HG02885 (cell line): ENCODE measurements around the gene RGL4.
A peak's percentile ranks its signal among the peaks of the same experiment; 100 is the strongest.

Source experiments
- ATAC-seq: cut with Tn5 transposase; IDR thresholded peaks from one replicate; pipeline ENCODE4 v1.9.1; 2021; ENCODE audit warnings: mild to moderate bottlenecking; ENCODE audit not compliant: unreplicated experiment, poor library complexity

Gene RGL4

DNA sequence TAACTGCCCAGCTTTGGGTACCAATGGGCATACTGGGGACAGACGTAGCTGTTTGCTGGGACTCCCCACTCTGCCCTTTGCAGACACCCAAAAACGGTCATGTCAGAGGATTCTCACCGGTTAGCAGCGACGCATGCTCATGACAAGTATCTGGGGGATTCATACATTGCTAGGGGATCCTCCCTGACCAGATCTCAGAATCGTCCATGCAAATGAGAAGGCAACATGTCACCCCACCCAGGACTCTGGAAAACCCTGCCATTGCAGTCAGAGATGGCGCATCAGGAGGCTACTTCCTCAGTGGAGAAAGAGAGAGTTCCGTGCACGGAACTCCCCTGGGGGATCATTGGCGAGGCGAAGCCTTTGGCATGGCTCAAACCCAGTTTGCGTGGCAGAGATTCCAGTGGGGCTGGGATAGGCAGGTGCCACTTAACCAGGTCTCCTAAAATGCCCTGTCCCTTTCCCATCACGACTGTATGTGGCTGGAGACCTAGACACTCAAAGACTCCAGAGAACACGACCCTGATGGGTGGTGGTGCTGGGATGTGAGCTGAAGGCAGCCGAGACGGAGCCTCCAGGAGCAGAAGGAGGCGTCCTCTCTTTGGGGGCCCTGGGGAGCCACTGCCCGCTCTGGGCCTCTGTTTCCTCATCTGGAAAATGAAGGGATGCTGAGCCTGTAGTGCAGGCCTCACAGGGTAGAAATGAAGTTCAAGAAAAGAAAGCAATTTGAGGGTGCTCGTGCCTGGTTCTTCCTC is 4.9 kb downstream of the RGL4 start:
- ATAC-seq: no peak

DNA sequence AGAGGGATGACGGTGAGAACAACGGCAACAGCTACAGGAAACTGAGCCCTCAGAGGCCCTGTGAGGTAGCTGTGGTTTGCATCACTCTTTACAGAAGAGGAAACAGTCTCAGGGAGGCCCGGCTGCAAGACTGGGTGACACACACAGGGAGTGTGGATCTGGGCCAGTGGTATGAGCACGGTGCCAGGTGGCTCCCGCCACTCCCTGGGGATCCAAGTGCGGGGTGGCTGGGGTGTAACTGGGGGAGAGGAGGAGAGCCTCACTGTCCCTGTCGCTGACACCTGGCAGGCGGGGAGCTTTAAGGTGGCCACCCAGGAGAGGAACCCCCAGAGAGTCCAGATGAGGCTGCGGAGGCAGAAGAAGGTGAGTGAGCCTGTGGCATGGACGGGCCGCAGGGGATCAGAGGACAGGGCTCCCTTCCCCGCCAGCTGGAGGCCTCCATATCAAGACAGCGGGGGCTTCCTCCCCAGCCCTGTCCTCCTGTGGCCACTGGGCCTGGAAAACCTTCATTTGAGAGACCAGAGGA is 5.6 kb downstream of the RGL4 start:
- peak; percentile 86 for ATAC-seq

DNA sequence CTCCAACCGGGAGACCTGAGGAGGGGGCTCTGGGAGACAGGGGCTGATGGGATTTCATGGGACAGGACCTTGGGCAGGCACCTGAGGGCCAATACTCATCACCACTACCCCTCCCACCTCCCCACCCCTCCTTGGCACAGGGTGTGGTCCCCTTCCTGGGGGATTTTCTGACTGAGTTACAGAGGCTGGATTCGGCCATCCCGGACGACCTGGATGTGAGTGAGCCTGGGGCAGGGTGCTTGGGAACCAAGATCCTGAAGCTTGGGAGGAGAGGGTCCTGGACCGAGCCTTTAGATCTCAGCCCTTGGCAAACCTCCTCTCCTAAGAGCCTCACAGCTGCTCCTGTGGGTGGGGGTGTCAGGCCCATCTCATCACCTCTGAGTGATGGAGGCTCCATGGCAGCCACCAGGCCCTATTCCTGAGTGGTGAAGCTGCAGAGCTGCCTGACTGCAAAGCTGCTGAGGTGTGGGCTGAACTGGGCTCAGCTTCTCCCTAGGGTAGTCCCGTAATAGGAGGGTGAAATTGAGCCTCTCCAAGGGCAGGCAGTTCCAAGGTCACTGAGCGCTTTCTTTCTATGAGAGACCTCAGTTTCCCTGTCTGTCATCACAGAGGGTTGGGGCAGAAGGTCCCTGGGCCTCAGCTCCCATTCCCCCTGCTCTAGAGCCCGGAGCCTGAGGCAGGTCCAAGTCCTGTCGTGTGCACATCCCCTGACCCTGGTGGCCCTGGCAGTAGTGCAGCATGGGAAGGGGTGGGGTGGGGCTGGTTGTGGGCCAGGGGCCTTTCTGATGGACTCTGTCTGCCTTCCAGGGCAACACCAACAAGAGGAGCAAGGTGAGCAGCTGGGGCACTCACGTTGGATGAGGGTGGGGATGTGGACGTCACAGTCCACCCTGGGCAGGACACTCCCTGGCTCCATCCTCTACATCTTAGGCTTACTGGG is 6.5 kb downstream of the RGL4 start:
- no peak for ATAC-seq

DNA sequence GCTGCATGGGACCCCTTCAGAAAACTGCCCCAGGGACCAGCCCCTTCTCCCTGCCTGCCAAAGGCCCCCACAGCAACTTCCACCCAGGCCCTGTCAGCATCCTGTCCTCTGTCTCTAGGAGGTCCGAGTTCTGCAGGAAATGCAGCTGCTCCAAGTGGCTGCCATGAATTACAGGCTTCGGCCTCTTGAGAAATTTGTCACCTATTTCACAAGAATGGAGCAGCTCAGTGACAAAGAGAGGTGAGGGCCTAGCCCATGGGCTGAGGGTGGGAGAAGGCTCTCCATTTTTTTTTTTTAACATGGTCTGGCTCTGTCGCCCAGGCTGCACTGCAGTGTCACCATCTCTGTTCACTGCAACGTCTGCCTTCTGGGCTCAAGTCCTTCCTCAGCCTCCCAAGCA is 7.3 kb downstream of the RGL4 start:
- ATAC-seq: no peak

DNA sequence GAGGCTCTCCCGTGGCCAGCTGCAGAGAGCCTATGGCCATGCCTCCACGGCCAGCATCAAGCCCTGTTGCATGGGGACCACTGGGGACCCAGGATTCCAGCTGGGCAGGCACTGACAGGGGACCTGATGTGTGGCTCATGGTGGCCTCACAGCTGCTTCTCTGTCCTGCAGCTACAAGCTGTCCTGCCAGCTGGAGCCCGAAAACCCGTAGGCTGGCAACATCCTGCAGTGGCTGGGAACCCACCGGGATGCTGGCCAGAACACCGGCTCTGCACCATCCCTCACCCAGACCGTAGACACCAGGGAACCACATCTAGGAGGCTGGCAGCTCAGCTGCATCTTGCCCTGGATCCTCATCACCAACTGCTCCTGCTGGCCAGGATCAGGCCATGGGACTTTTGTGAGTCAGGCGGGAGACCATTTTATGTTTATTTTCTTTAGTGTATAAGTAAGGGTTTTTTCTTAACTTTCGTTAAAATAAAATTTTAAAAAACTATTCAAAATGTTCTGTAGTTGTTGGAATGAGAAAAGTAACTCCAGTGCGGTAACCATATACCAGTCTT is 7.9 kb downstream of the RGL4 start:
- ATAC-seq: no peak

DNA sequence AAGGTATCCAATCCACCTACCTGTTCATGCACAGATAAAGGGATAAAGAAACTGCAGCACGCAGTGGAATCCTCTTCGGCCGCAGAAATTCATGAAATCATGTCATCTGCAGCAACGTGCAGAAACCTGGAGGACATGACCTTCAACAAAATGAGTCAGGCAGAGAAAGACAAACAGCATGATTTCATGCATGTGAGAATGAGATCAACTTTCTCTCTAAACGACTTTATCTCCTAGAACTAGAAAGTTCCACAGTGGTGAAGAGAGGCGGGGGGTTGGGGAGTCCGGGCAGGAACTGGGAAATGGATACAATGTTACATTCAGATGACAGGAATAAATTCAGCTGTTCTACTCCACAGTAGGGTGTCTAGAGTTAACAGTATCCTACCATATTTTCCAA is 9.9 kb downstream of the RGL4 start:
- ATAC-seq: no peak

DNA sequence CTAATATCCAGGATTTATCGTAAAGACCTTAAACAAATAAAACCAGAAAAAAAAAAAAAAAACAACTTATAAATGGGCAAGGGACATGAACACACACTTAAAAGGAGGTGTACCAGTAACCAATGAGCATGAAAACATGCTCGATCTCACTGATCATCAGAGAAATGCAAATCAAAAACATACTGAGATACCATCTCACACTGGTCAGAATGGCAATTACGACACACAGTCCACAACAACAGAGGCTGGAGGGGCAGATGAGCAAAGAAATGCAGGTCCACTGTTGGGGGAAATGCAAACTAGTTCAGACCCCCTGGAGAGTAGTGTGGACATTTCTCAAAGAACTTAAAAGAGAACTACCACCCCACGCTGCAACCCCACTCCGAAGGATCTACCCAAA is 13.2 kb downstream of the RGL4 start:
- no peak for ATAC-seq

DNA sequence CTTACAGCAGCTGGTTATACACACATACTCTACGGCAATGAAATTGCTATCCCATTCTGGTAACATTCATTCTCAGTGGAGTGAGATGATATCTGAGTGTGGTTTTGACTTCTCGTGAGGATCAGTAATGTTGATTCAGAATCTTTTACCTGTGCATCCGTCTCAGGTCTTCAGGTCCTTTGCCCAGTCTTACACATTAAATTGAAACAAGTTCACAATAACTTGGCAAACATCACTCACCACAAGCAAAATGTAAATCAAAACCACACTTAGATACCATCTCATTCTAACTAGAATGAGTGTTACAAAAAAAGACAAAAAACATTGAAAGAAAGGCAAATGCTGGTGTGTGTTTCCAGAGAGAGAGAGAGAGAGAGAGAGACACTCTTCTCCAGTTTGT is 14.0 kb downstream of the RGL4 start:
- no peak for ATAC-seq

DNA sequence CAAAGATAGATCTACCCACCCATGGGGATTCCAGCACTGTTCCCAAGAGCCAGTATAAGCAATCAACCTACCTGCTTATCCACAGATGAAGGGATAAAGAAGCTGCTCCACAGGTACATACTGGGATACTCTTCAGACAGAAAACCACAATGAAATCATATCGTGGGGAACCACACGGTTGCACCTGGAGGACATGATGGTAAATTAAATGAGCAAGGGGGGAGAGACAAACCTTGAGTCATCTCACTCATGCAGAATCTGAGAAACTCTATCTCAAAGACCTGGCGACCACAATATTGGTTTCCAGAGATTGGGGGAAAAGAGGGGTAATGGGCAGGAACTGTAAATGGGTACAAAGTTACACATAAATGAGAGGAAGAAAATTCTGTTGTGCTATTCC is 14.5 kb downstream of the RGL4 start:
- ATAC-seq: no peak

DNA sequence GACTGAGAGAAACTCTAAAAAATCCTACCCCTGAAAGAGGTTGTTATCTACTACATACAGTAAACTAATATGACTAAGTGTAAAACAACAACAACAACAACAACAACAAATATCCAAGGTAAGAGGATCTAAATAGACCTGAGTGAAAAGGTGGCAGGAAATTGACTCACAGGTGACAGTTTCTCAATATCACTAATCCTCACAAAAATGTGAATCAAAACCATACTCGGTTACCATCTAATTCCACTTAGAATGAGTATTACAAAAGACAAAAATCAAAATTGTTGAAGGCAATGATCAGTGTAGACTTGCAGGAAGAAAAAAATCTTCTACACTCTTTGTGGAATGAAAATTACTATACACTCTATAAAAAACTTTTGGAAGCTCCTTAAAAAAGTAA is 17.5 kb downstream of the RGL4 start:
- ATAC-seq: no peak

DNA sequence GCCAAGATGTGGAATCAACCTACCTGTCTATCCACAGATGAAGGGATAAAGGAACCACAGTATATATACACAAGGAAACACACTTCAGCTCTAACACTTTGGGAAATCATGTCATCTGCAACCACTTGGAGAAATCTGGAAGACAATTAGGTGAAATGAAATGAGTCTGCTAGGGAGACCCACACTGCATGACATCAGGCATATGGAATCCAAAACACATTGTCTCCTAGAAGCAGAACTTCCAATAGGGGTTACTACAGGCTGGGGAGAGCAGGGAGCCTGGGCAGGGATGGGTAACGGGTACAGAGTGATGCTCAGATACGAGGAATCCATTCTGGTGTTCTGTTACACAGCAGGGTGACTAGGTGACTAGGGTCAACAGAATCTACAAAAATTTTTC is 18.3 kb downstream of the RGL4 start:
- no peak for ATAC-seq

DNA sequence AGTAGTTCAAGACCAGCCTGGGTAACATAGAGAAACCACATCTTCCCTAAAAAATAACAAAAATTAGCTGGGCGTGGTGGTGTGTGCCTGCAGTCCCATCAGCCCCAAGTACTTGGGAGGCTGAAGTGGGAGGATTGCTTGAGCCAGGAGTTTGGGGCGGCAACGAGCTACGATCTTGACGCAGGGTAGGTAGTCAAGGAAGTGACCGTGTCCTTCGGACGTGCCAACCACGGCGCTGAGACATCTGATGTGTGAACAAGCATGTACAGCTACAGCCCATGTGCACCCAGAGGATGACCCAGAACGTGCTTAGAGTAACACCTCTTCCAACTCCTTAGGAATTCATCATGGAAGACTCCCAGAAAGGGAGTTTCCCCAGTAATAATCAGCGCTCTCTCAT is 21.4 kb downstream of the RGL4 start:
- no peak for ATAC-seq

DNA sequence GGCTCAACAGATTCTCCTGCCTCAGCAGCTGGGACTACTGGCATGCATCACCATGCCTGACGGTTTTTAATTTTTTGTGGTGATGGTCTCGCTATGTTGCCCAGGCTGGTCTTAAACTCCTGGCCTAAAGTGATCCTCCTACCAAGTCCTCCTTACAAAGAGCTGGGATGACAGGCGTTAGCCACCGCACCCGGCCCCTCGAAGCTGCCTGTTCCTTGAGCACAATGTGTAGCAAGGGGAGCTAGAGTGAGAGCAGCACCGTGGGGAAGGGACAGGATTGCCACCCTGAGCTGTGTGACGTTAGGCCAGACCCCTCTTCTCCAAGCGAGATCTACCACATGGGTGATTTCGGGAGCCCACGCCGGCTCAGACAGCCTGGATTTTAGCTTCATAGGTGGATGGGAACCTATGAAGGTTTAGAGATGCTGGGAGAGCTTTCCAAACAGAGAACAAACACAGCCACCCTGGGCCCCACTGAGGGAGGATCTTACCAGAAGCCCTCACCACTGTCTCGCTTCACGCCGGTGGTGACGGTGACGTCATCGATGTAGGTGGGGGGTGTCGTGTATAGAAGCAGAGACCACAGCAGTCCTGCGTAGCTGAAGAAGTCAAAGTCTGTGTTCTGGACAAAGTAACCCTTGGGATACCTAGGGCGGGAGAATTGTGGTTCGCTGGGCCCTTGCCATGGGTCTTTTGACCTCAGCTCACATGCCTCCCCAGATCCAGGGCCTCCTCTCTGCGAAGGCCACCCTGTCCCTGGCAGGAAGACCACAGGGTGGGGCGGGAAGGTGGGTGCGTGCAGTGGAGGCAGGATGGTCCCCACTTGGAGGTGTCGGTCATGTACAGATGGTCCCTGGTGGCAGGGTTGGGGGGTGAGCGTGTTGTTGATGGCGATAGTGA is 23.1 kb downstream of the RGL4 start:
- no peak for ATAC-seq

DNA sequence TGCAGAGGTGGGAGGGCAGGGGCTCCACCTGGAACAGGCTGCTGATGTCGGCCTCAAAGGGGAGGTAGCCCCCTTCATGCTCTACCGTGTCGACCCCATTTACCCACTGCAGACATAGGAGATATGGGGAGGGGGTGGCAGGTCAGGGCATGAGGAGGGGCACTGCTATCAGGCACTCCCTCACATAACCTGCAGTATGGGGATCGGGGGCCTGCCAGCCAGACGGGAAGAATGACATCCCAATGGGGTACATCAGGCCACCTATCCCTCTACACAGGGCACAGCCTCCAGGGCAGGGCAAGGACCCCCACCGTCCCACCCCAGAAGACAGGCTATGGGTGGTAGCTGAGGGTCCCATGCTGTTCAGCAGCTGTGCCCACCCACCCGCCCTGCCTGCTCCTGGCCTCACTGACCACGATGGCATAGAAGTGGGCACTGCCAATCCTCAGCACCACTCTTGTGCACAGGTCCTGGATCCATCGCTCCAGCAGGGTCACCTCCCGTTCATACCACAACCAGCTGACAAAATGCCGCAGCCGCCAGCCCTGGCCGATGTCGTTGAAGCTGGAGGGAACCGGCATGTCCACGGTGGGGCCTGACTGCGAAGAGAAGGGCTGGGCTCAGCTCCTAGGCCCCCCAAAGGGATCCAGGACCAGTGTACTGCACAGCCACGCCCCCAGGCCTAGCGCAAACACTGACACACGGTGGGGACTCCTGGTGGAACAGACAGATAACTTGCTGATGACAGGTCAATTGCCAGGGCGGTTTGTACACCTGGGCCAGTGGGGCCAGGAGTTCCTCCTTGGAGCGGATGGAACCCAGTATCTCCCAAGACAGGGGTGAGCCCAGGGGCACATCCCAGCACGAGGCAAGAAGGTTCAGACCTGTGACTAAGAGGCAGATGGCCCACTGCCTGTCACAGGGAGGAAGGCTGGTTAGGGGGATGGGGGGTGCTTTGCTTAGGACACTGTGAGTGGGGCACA is 24.1 kb downstream of the RGL4 start:
- no peak for ATAC-seq

DNA sequence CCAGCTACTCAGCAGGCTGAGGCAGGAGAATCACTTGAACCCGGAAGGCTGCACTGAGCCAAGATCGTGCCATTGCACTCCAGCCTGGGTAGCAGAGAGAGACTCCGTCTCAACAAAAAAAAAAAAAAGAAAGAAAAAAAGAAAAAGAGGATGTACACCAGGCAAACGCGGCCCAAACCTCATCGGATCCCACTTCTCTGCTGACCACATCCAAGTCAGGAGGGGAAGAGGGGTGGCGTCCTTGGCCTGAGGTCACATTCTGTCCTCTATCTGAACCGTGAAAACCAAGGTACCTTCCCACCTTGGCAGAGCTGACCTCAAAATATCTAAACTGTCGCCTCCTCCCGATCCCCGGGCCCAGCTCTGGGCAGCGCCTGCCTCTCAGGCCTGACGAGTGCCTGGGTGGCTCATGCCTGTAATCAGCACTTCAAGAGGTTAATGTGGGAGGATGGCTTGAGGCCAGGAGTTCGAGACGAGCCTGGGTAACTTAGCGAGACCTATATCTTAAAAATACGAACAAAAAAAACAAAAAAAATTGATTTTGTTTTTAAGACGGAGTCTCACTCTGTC is 25.1 kb downstream of the RGL4 start:
- ATAC-seq: no peak

DNA sequence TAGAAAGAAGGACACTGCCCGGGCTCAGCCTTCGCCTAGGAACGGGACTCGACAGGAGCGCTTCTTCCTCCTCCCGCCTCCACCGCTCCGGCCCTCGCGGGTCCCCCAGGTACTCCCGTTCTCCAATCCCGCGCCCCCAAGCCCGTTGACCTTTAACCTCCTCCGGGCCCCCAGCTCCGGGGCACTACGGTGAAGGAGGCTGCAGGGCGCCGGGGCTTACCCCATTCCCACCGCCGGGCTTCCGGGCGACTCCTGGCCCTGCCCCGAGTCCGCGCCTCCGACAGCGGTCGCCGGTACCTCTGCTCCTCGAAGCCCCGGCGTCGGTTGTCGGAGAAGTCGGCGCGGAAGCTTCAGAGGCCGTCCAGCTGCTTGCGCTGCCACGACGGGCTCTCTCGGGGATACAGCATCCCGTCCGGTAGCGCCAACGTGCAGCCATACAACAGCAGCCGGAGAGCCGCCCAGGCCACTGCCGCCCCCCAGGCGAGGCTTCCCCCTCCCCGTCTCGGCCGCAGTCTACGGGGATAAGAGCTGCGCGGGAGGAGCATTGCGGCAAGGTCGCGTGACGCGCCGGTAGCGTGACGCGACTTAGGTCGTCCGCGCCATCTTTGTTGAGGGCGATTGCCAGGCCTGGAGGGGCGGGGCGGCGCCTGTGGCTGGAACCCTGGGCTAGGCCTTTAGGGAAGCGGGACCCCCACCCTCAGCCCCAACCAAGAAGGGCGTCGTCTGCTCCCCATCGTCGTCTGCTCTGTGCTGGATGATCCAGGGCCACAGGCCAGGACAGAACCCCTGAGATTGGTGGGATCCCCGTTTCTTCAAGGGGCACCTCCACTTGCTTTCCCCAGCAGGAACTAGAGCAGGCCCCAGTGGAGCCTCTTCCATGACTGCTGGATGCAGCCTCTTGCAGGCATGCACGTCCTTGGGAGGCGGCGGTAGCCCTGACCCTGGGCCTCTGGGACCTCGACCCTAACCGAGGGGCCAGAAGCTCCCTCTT is 26.3 kb downstream of the RGL4 start:
- peak; percentile 86 for ATAC-seq

DNA sequence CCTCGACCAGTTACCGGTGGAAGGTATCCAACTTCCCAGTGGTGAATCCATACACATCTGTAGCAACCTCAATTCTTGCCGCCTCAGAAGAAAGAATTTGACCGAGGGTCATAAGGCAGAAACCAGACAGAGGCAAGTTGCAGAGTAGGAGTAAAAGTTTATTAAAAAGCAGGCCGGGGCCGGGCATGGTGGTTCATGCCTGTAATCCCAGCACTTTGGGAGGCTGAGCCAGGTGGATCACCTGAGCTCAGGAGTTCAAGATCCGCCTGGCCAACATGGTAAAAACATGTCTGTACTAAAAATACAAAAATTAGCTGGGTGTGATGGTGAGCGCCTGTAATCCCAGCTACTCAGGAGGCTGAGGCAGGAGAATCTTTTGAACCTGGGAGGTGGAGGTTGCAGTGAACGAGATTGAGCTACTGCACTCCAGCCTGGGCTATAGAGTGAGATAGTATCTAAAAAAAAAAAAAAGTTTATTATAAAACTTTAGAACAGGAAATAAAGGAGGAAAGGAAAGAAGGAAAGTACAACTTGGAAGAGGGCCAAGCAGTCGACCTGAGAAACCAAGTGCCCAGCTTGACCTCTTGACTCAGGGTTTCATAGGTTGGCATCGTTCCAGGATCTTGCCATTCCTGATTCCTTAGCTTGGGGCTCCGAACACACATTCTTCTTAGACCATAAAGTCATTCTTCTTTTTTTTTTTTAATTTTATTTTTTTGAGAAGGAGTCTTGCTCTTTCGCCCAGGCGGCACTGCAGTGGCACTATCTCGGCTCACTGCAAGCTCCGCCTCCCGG is 27.8 kb downstream of the RGL4 start:
- no peak for ATAC-seq
